OCI-LY7 (cell line): Measurements from ENCODE around the gene SH2D3C. TPM values are rescaled to one million over a fixed set of nuclear protein-coding genes. Genes with fewer than 3 reads are reported as not detected.

ENCODE experiments used
- BruUV-seq: library from RNA; stranded (reverse); fragments of 400-500 nt; replicated peaks from 2 replicates; lab custom pipeline; 2021; lab: Mats Ljungman, UMichigan
- CTCF ChIA-PET: fragments of 300-600 bp; sonication (Branson Sonifier 250); formaldehyde crosslinking; loops from one replicate; lab custom pipeline; 2022; ENCODE audit warnings: antibody characterized with exemption; ENCODE audit not compliant: unreplicated experiment; lab: Charles Lee
- POLR2A ChIA-PET: fragments of 300-600 bp; sonication (Branson Sonifier 250); formaldehyde crosslinking; loops from one replicate; lab custom pipeline; 2022; ENCODE audit warnings: antibody characterized with exemption; lab: Charles Lee
- DNase-seq: peaks from one replicate; pipeline ENCODE4 v3.0.0-alpha.2; 2015; ENCODE audit warnings: low spot score
- H2AFZ ChIP-seq: fragments of 200-600 bp; sonication (generic), shearing (Covaris generic); 2 replicates; pipeline ENCODE4 v1.6.1; 2014; ENCODE audit warnings: mild to moderate bottlenecking, antibody characterized with exemption, low read length, moderate library complexity
- H3K27ac ChIP-seq: fragments of 200-600 bp; sonication (generic); 2 replicates; pipeline ENCODE4 v1.5.1; 2014; ENCODE audit warnings: mixed run types, low read depth, mild to moderate bottlenecking, moderate library complexity, low read length, inconsistent platforms; ENCODE audit not compliant: poor library complexity, severe bottlenecking
- H3K36me3 ChIP-seq: fragments of 200-600 bp; sonication (generic); 2 replicates; pipeline ENCODE4 v1.6.1; 2014; ENCODE audit warnings: mild to moderate bottlenecking, antibody characterized with exemption, low read length, moderate library complexity, mixed read lengths; ENCODE audit not compliant: insufficient read depth
- H3K4me1 ChIP-seq: fragments of 200-600 bp; sonication (generic); 2 replicates; pipeline ENCODE4 v1.5.1; 2014; ENCODE audit warnings: mild to moderate bottlenecking, low read length; ENCODE audit not compliant: insufficient read depth, poor library complexity, severe bottlenecking
- H3K4me2 ChIP-seq: fragments of 200-600 bp; sonication (generic); 2 replicates; pipeline ENCODE4 v1.6.1; 2014; ENCODE audit warnings: mild to moderate bottlenecking, low read length
- H3K4me3 ChIP-seq: fragments of 200-600 bp; sonication (generic); 2 replicates; pipeline ENCODE4 v1.5.1; 2014; ENCODE audit warnings: mild to moderate bottlenecking, low read depth, low read length; ENCODE audit not compliant: poor library complexity, severe bottlenecking
- H3K79me2 ChIP-seq: fragments of 200-600 bp; sonication (generic); 2 replicates; pipeline ENCODE4 v1.6.1; 2016; ENCODE audit warnings: low read depth, mild to moderate bottlenecking, low read length, moderate library complexity, mixed read lengths; ENCODE audit not compliant: insufficient read depth
- H3K9me2 ChIP-seq: fragments of 200-600 bp; sonication (generic); 2 replicates; pipeline ENCODE4 v1.6.1; 2016; ENCODE audit warnings: mild to moderate bottlenecking, low read length, mixed read lengths; ENCODE audit not compliant: insufficient read depth
- H3K9me3 ChIP-seq: fragments of 200-600 bp; sonication (generic); 2 replicates; pipeline ENCODE4 v1.6.1; 2014; ENCODE audit warnings: mild to moderate bottlenecking, mixed run types, low read length, mixed read lengths
- H4K20me1 ChIP-seq: fragments of 200-600 bp; sonication (generic); 2 replicates; pipeline ENCODE4 v1.6.1; 2014; ENCODE audit warnings: mild to moderate bottlenecking, antibody characterized with exemption, low read length, moderate library complexity, mixed read lengths; ENCODE audit not compliant: insufficient read depth
- EZH2phosphoT487 ChIP-seq: fragments of 200-600 bp; sonication (generic); IDR thresholded peaks from 2 replicates; pipeline ENCODE4 v1.6.1; 2018; ENCODE audit warnings: low read depth, borderline replicate concordance, mild to moderate bottlenecking, mixed run types, antibody characterized with exemption, low read length, moderate library complexity, mixed read lengths
- intact Hi-C: fragments of 100-400 bp; cut with micrococcal nuclease; formaldehyde crosslinking; loops from one replicate; pipeline ENCODE4 v1.10.0; 2022; ENCODE audit not compliant: unreplicated experiment
- total RNA-seq, 2 experiments: library from RNA; depleted of rRNA in 1 of 2; stranded (reverse); fragments of >200 nt in 1 of 2; shearing (Covaris generic) in 1 of 2; gene quantifications; 2 replicates each; pipeline ENCODE4 v1.2.3, GENCODE V29; 2014 to 2022
- TF ChIP-seq, protein P1 (sequence below): fragments of 200-600 bp; sonication (generic); conservative IDR thresholded peaks from 2 replicates; pipeline ENCODE4 v1.5.1; 2014; ENCODE audit warnings: mild to moderate bottlenecking, antibody characterized with exemption, low read length, moderate library complexity, mixed read lengths

SH2D3C gene
- total RNA-seq, 2 experiments from 2014 or later, result 40.0 to 45.7 TPM

- H3K27ac ChIP-seq, result no peak overlapping the region
- ChIA-PET POLR2A (interaction anchor here (1.5 kb wide), 1 partner anchor 15 kb away, joined by 3 read pairs; no protein-coding TSS in a partner anchor), CTCF (no interaction called here)
- no peaks in the 10 kb centered on the region for H3K9me2 ChIP-seq
- peaks cover 88% of the 10 kb centered on the region for H3K36me3 ChIP-seq
- H2AFZ ChIP-seq, result no peak overlapping the region
- TF ChIP-seq, protein P1, sequence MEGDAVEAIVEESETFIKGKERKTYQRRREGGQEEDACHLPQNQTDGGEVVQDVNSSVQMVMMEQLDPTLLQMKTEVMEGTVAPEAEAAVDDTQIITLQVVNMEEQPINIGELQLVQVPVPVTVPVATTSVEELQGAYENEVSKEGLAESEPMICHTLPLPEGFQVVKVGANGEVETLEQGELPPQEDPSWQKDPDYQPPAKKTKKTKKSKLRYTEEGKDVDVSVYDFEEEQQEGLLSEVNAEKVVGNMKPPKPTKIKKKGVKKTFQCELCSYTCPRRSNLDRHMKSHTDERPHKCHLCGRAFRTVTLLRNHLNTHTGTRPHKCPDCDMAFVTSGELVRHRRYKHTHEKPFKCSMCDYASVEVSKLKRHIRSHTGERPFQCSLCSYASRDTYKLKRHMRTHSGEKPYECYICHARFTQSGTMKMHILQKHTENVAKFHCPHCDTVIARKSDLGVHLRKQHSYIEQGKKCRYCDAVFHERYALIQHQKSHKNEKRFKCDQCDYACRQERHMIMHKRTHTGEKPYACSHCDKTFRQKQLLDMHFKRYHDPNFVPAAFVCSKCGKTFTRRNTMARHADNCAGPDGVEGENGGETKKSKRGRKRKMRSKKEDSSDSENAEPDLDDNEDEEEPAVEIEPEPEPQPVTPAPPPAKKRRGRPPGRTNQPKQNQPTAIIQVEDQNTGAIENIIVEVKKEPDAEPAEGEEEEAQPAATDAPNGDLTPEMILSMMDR, result no peak
- no peak for TF ChIP-seq EZH2phosphoT487
- H3K9me3 ChIP-seq, result no peaks in the 10 kb centered on the region
- H4K20me1 ChIP-seq, result peaks cover 36% of the 10 kb centered on the region
- H3K4me1 ChIP-seq, result peaks cover 23% of the 10 kb centered on the region
- intact Hi-C loops, result no loop called here
- no TSS peak for BruUV-seq
- no peak overlapping the region for H3K4me3 ChIP-seq
- no peak overlapping the region for H3K4me2 ChIP-seq
- no peak for DNase-seq
- H3K79me2 ChIP-seq, result peaks cover 46% of the 10 kb centered on the region
These were observed 11.8 kb upstream of the SH2D3C start for GRCh38 chr9:127790094-127790855.

- peaks cover 19% of the 10 kb centered on the region for H3K4me1 ChIP-seq
- no peak for DNase-seq
- no peak overlapping the region for H3K27ac ChIP-seq
- peaks cover 46% of the 10 kb centered on the region for H3K79me2 ChIP-seq
- intact Hi-C loops, result no loop called here
- no peak overlapping the region for H2AFZ ChIP-seq
- peaks cover 81% of the 10 kb centered on the region for H3K36me3 ChIP-seq
- peaks cover 36% of the 10 kb centered on the region for H4K20me1 ChIP-seq
- no peak overlapping the region for H3K4me3 ChIP-seq
- no peaks in the 10 kb centered on the region for H3K9me2 ChIP-seq
- TF ChIP-seq, protein P1, result no peak
- no peak for TF ChIP-seq EZH2phosphoT487
- H3K4me2 ChIP-seq, result no peak overlapping the region
- ChIA-PET CTCF (no interaction called here), POLR2A (interaction anchor here (1.5 kb wide), 1 partner anchor 16 kb away, joined by 3 read pairs; no protein-coding TSS in a partner anchor)
- no peaks in the 10 kb centered on the region for H3K9me3 ChIP-seq
- no TSS peak for BruUV-seq
These were observed 10.7 kb upstream of the SH2D3C start for GRCh38 chr9:127789179-127789578.
